Panc1 (cell line): ENCODE data around the gene FCER1A. TPM values are rescaled to one million over a fixed set of nuclear protein-coding genes. Genes with fewer than 3 reads are reported as not detected.

Experiments used
- ATAC-seq: fragments of 200-7000 bp; cut with Tn5 transposase; 2 replicates; pipeline ENCODE4 v1.9.1; 2020; ENCODE audit warnings: mild to moderate bottlenecking, moderate library complexity
- BruUV-seq: library from RNA; stranded (reverse); fragments of 400-500 nt; replicated peaks from 2 replicates; lab custom pipeline; 2021; lab: Mats Ljungman, UMichigan
- CTCF ChIA-PET: fragments of 300-600 bp; sonication (Branson Sonifier 250); formaldehyde crosslinking; loops from one replicate; lab custom pipeline; 2022; ENCODE audit warnings: antibody characterized with exemption; lab: Charles Lee
- POLR2A ChIA-PET: fragments of 300-600 bp; sonication (Branson Sonifier 250); formaldehyde crosslinking; loops from one replicate; lab custom pipeline; 2022; ENCODE audit warnings: antibody characterized with exemption; lab: Charles Lee
- DNase-seq: peaks from one replicate; pipeline ENCODE4 v3.0.0-alpha.2; 2010; ENCODE audit warnings: low read depth, low spot score
- H3K27ac ChIP-seq: 2 replicates; pipeline ENCODE4 v1.5.1; 2011; ENCODE audit warnings: mild to moderate bottlenecking, low read length, inconsistent platforms
- H3K27me3 ChIP-seq: fragments of 200-500 bp; sonication (Bioruptor generic); 2 replicates; pipeline ENCODE4 v1.6.0; 2014; ENCODE audit warnings: low read length, inconsistent platforms; ENCODE audit not compliant: control insufficient read depth, insufficient read depth
- H3K36me3 ChIP-seq: fragments of 200-500 bp; sonication (Bioruptor generic); 2 replicates; pipeline ENCODE4 v1.5.1; 2014; ENCODE audit warnings: inconsistent platforms, mild to moderate bottlenecking, low read length, moderate library complexity; ENCODE audit not compliant: control insufficient read depth, insufficient read depth
- H3K4me1 ChIP-seq: 2 replicates; pipeline ENCODE4 v1.5.1; 2011; ENCODE audit warnings: inconsistent platforms, mild to moderate bottlenecking, low read length, moderate library complexity; ENCODE audit not compliant: control insufficient read depth, insufficient read depth
- H3K4me3 ChIP-seq, 2 experiments: 2 replicates each; pipeline ENCODE4 v1.5.1; 2011 to 2012; ENCODE audit warnings: low read depth in 2 of 2, low read length in 2 of 2, mild to moderate bottlenecking in 2 of 2, inconsistent platforms in 1 of 2, moderate library complexity in 1 of 2
- H3K9me3 ChIP-seq: fragments of 200-500 bp; sonication (Bioruptor generic); 2 replicates; pipeline ENCODE4 v1.5.1; 2014; ENCODE audit warnings: low read depth, mild to moderate bottlenecking, inconsistent platforms, low read length, moderate library complexity; ENCODE audit not compliant: control insufficient read depth, insufficient read depth
- CTCF ChIP-seq: fragments of 450-650 bp; IDR thresholded peaks from 2 replicates; pipeline ENCODE4 v1.5.1; 2017; ENCODE audit warnings: mild to moderate bottlenecking
- POLR2AphosphoS5 ChIP-seq: IDR thresholded peaks from 2 replicates; pipeline ENCODE4 v1.6.1; 2012; ENCODE audit warnings: mild to moderate bottlenecking, low read depth, low read length, moderate library complexity
- SIN3A ChIP-seq: IDR thresholded peaks from 2 replicates; pipeline ENCODE4 v1.6.1; 2012; ENCODE audit warnings: low read depth, mild to moderate bottlenecking, low read length, moderate library complexity, borderline replicate concordance; ENCODE audit not compliant: insufficient read depth
- TCF7L2 ChIP-seq: IDR thresholded peaks from 2 replicates; pipeline ENCODE4 v1.6.1; 2011; ENCODE audit warnings: mild to moderate bottlenecking, low read depth, low read length, inconsistent platforms
- in situ Hi-C: cut with HindIII; loops from 2 replicates; pipeline ENCODE4 v1.10.0; 2016; ENCODE audit warnings: low sequenced_read_pairs, low pct_unique_long_range_greater_than_20kb
- intact Hi-C: fragments of 100-400 bp; cut with micrococcal nuclease; formaldehyde crosslinking; loops from one replicate; pipeline ENCODE4 v1.10.0; 2022; ENCODE audit not compliant: unreplicated experiment
- total RNA-seq: library from RNA; stranded (reverse); gene quantifications from one replicate; pipeline ENCODE4 v1.2.1, GENCODE V29; 2021; ENCODE audit not compliant: unreplicated experiment
- TF ChIP-seq, protein P1 (sequence below), 2 experiments: IDR thresholded peaks; 2 replicates each; pipeline ENCODE4 v1.6.1; 2011 to 2012; ENCODE audit warnings: low read depth in 2 of 2, control low read depth in 1 of 2, low read length in 1 of 2, mild to moderate bottlenecking in 1 of 2, moderate library complexity in 1 of 2; ENCODE audit not compliant: insufficient read depth in 1 of 2

FCER1A gene
- total RNA-seq, 1 experiment from 2014 or later: not detected

DNA sequence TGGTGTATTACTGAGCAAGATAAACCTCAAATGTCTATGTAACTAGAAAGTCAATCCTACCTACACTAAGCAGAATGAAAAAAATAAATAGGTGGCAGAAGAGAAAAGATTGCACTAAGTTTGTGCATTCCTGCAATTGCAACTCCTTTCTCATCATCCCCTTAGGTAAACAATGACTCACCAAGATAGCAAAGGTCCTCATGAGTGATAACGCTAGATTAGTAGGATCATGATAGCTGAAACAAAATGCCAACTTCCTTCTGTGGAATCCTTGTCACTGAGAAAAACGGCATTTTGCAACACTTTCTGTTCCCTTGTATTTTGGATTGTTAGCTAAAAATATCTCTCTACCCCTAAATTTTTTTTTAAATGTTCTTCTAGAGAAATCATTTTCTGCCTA, 20.0 kb upstream of the FCER1A start:
- Histone ChIP-seq H3K4me1 (no peaks in the 10 kb centered on the region), H3K4me3 (no peak overlapping the region), H3K27me3 (no peaks in the 10 kb centered on the region), H3K36me3 (no peaks in the 10 kb centered on the region), H3K27ac (no peak overlapping the region), H3K9me3 (no peaks in the 10 kb centered on the region)
- intact Hi-C loops: no loop called here
- no peak for ATAC-seq
- in situ Hi-C loops: no loop called here
- POLR2A ChIA-PET: no interaction called here
- CTCF ChIA-PET: no interaction called here
- TF ChIP-seq POLR2AphosphoS5 (no peak), CTCF (no peak), SIN3A (no peak), TCF7L2 (no peak)
- TF ChIP-seq, protein P1, sequence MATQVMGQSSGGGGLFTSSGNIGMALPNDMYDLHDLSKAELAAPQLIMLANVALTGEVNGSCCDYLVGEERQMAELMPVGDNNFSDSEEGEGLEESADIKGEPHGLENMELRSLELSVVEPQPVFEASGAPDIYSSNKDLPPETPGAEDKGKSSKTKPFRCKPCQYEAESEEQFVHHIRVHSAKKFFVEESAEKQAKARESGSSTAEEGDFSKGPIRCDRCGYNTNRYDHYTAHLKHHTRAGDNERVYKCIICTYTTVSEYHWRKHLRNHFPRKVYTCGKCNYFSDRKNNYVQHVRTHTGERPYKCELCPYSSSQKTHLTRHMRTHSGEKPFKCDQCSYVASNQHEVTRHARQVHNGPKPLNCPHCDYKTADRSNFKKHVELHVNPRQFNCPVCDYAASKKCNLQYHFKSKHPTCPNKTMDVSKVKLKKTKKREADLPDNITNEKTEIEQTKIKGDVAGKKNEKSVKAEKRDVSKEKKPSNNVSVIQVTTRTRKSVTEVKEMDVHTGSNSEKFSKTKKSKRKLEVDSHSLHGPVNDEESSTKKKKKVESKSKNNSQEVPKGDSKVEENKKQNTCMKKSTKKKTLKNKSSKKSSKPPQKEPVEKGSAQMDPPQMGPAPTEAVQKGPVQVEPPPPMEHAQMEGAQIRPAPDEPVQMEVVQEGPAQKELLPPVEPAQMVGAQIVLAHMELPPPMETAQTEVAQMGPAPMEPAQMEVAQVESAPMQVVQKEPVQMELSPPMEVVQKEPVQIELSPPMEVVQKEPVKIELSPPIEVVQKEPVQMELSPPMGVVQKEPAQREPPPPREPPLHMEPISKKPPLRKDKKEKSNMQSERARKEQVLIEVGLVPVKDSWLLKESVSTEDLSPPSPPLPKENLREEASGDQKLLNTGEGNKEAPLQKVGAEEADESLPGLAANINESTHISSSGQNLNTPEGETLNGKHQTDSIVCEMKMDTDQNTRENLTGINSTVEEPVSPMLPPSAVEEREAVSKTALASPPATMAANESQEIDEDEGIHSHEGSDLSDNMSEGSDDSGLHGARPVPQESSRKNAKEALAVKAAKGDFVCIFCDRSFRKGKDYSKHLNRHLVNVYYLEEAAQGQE (IDR thresholded peaks at IDR 0.05; ENCODE audit: insufficient read depth in 1 of 2, low read depth in 2 of 2, low read length in 1 of 2): no peak
- BruUV-seq: no TSS peak
- no peak for DNase-seq

GRCh38 chr1:159289060-159289459, 13.1 kb upstream of the FCER1A start:
- intact Hi-C loops (no loop called here), in situ Hi-C loops (no loop called here)
- Histone ChIP-seq H3K27me3 (no peaks in the 10 kb centered on the region), H3K36me3 (no peaks in the 10 kb centered on the region), H3K27ac (no peak overlapping the region), H3K9me3 (no peaks in the 10 kb centered on the region), H3K4me1 (no peaks in the 10 kb centered on the region), H3K4me3 (no peak overlapping the region)
- TF ChIP-seq SIN3A (no peak), TCF7L2 (no peak), CTCF (no peak), POLR2AphosphoS5 (no peak)
- TF ChIP-seq, protein P1 (IDR thresholded peaks at IDR 0.05; ENCODE audit: insufficient read depth in 1 of 2, low read depth in 2 of 2, low read length in 1 of 2): no peak
- ChIA-PET POLR2A (no interaction called here), CTCF (no interaction called here)
- ATAC-seq (no peak), DNase-seq (no peak)
- BruUV-seq: no TSS peak
